Posterior vena cava (tissue), 2 donors: ENCODE measurements around the gene DDX39B. TPM values are rescaled to one million over a fixed set of nuclear protein-coding genes. Genes with fewer than 3 reads are reported as not detected.
"Not testable (repeated sequence)": the region's sequence is repeated elsewhere in the genome, so short reads cannot be mapped to it uniquely, and the experiment has no call there.

Source experiments
- DNase-seq: peaks from one replicate; pipeline ENCODE4 v3.0.0-alpha.2; 2020; ENCODE audit warnings: low spot score
- intact Hi-C, 2 donors: fragments of 100-400 bp; cut with DNase I; formaldehyde crosslinking; loops; one replicate each; pipeline versions ENCODE4 v1.14.1 to v1.14.2; 2022 to 2023
- total RNA-seq, 2 donors: library from RNA; stranded (reverse); fragmentation: NEBNext Ultra II Directional; extraction: Animal tissue kit (Norgen Biotek cat#: 25700); gene quantifications; one replicate each; pipeline ENCODE4 v1.2.1, GENCODE V29; 2021
- donor health status: DM: yes; HTN: yes; CAD: no.
- donor health status: DM: yes; HTN: yes; CAD: no.

Gene DDX39B
- total RNA-seq, 2 donors from 2014 or later = 165 to 180 TPM

- intact Hi-C loops, DNase-seq: not testable (repeated sequence)
Measured at GRCh38 chr6:31496826-31497225, 45.0 kb downstream of the DDX39B start.

DNA sequence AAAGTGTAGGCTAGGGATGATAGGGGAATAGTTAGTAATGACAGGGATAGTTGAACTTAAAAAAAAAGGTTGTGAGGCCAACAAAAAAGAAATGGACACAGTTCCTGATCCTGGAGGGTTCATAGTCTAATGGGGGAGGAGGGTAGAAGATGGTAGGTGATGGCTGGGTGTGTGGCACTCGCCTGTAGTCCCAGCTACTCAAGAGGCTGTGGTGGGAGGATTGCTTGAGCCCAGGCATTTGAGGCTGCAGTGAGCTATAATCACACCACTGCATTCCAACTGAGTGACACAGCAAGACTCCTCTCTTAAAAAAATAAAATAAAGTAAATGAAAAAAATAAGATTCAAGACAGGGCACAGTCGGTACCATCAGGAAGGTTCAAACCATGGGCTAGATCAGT lies 46.2 kb downstream of the DDX39B start:
- intact Hi-C loops = no loop called here
- DNase-seq = no peak

DNA sequence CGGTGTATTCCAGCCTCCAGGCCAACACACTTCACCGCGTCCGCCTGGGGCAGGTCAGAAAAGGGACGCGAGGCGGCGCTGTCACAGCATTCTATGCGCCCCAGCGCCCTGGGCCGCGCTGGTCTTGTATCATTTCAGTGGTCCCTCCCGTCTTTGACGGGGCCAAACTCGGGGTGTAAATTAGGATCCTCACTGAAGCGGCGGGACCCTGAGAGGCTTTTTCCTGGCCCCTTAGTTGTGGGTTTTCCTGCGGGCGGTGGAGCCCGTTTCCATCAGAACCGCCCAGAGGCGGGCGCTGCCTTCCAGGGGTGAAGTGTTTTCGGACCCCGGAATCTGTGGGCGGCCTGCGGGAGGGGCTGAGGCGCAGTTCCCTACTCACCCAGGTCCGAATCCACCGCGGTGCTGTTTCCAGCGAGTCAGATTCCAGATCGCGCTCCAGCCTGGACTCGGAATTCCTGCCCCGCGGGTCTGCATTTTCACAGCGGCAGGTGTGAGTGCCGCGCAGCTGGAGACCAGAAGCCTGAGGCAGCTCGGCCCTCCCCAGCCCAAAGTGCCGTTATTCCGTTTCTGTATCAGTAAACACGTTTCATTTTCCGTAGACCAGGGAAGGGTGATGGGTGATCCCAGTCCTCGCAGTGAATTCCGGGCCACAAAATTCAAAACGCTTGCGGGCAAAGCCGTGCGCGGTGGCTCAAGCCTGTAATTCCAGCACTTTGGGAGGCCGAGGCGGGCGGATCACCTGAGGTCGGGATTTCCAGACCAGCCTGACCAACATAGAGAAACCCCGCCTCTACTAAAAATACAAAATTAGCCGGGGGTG lies 47.7 kb downstream of the DDX39B start:
- DNase-seq = peak; percentile 93
- intact Hi-C loops = no loop called here

- intact Hi-C loops, DNase-seq: not testable (repeated sequence)
Measured at GRCh38 chr6:31493550-31493874, 48.3 kb downstream of the DDX39B start.

DNA sequence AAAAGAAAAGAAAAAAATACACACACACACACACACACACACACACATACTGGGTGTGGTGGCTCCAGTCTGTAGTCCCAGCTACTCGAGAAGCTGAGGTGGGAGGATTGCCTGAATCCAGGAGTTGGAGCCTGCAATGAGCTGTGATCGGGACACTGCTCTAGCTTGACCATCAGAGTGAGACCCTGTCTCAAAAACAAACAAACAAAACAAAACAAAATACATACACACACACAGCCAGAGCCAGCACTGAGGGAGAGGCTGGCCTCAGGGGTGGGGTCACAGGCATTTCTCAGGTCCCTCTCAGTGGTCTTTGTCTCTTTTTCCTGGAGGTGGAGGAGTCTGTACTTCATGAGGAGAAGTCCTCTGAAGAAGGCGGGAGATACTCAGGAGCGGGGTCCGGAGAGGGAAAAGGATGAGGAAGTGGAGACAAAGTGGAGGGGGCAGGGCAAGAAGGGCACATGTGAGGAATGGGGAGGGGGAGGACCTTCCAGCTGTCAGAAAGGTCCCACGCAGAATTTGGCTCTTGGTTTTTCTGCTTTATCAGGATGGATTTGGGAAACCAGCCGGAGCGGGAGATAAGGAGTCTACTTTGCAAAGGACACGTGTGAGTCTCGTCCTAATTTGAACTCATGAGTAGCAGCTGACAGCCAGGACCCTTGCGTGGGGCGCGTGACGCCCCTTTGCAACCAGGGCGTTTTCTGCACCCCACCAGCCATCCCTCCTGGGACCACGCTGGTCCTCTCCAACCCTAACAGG lies 51.5 kb downstream of the DDX39B start:
- no peak for DNase-seq
- intact Hi-C loops = no loop called here

GRCh38 chr6:31489086-31489485 lies 52.7 kb downstream of the DDX39B start:
- no peak for DNase-seq
- intact Hi-C loops = no loop called here

GRCh38 chr6:31487674-31488073 lies 54.1 kb downstream of the DDX39B start:
- DNase-seq, intact Hi-C loops: not testable (repeated sequence)

GRCh38 chr6:31486065-31486837 lies 55.6 kb downstream of the DDX39B start:
- intact Hi-C loops, DNase-seq: not testable (repeated sequence)

- no peak for DNase-seq
- intact Hi-C loops = no loop called here
Measured at GRCh38 chr6:31485055-31485454, 56.7 kb downstream of the DDX39B start.

- intact Hi-C loops = no loop called here
- no peak for DNase-seq
Measured at GRCh38 chr6:31483392-31483791, 58.4 kb downstream of the DDX39B start.

GRCh38 chr6:31480574-31480973 lies 61.2 kb downstream of the DDX39B start:
- intact Hi-C loops = loop anchor here in 1 of 2 donors (2.0 kb wide), 1 partner anchor 60 kb away; no protein-coding TSS in a partner anchor
- DNase-seq = no peak

Other genes starting within 250 kb of the DDX39B start
- gene HLA-B, start 184.8 kb downstream of the DDX39B start, total RNA-seq = 100 to 1,000 TPM; 525 to 620 TPM
- 10 to 100 TPM; 16.5 to 20.5 TPM for gene MICA, start 138.4 kb downstream of the DDX39B start, total RNA-seq
- gene MICB, start 43.9 kb downstream of the DDX39B start, total RNA-seq = 1 to 10 TPM; 2.9 to 4.1 TPM
- not detected for gene MCCD1, start 13.0 kb downstream of the DDX39B start, total RNA-seq
- 1 to 10 TPM in 1 of 2 donors, under 1 TPM in 1; 0.43 to 1.2 TPM for gene ATP6V1G2, start 4.6 kb upstream of the DDX39B start, total RNA-seq
- 10 to 100 TPM; 12.0 to 13.2 TPM for gene NFKBIL1, start 5.6 kb upstream of the DDX39B start, total RNA-seq
- gene LTA, start 30.3 kb upstream of the DDX39B start, total RNA-seq = not detected
- gene TNF, start 33.6 kb upstream of the DDX39B start, total RNA-seq = under 1 TPM; 0.81 to 0.93 TPM
- 1 to 10 TPM in 1 of 2 donors, under 1 TPM in 1; 0.90 to 1.6 TPM for gene LTB, start 40.4 kb upstream of the DDX39B start, total RNA-seq
- gene LST1, start 44.3 kb upstream of the DDX39B start, total RNA-seq = 10 to 100 TPM in 1 of 2 donors, 1 to 10 TPM in 1; 9.2 to 24.8 TPM
- gene NCR3, start 51.0 kb upstream of the DDX39B start, total RNA-seq = not detected
- 10 to 100 TPM; 18.1 to 68.7 TPM for gene AIF1, start 73.2 kb upstream of the DDX39B start, total RNA-seq
- gene PRRC2A, start 78.7 kb upstream of the DDX39B start, total RNA-seq = 100 to 1,000 TPM; 119 to 133 TPM
- 100 to 1,000 TPM; 146 to 193 TPM for gene BAG6, start 110.7 kb upstream of the DDX39B start, total RNA-seq
- gene APOM, start 113.9 kb upstream of the DDX39B start, total RNA-seq = 1 to 10 TPM in 1 of 2 donors, under 1 TPM in 1; 0.60 to 1.2 TPM
- 10 to 100 TPM; 18.8 to 19.3 TPM for gene C6orf47, start 118.8 kb upstream of the DDX39B start, total RNA-seq
- 10 to 100 TPM in 1 of 2 donors, 1 to 10 TPM in 1; 7.8 to 10.1 TPM for gene GPANK1, start 123.0 kb upstream of the DDX39B start, total RNA-seq
- 10 to 100 TPM; 85.2 to 90.4 TPM for gene CSNK2B, start 124.1 kb upstream of the DDX39B start, total RNA-seq
- gene LY6G5B, start 128.0 kb upstream of the DDX39B start, total RNA-seq = 1 to 10 TPM; 9.5 to 9.8 TPM
- 1 to 10 TPM; 1.7 to 1.9 TPM for gene LY6G5C, start 139.1 kb upstream of the DDX39B start, total RNA-seq
- gene ABHD16A, start 161.3 kb upstream of the DDX39B start, total RNA-seq = 10 to 100 TPM; 38.3 to 39.4 TPM
- not detected for gene LY6G6F, start 164.9 kb upstream of the DDX39B start, total RNA-seq
- gene LY6G6D, start 173.3 kb upstream of the DDX39B start, total RNA-seq = not detected
- gene LY6G6C, start 179.7 kb upstream of the DDX39B start, total RNA-seq = not detected
- gene MPIG6B, start 181.4 kb upstream of the DDX39B start, total RNA-seq = 1 to 10 TPM in 1 of 2 donors, under 1 TPM in 1; 0.52 to 1.1 TPM
- 10 to 100 TPM; 88.3 to 97.4 TPM for gene DDAH2, start 187.3 kb upstream of the DDX39B start, total RNA-seq
- gene CLIC1, start 194.5 kb upstream of the DDX39B start, total RNA-seq = 100 to 1,000 TPM; 272 to 402 TPM
- gene MSH5, start 198.0 kb upstream of the DDX39B start, total RNA-seq = 1 to 10 TPM; 7.7 to 9.8 TPM
- gene SAPCD1, start 220.7 kb upstream of the DDX39B start, total RNA-seq = not detected
- under 1 TPM; 0.37 to 0.48 TPM for gene VWA7, start 235.3 kb upstream of the DDX39B start, total RNA-seq